Activated naive CD8-positive, alpha-beta T cell (primary cell): Measurements from ENCODE around the gene SPPL2B.

Source experiments
- H3K27ac Mint-ChIP-seq: one replicate; pipeline ENCODE4 v1.8.0; 2021; ENCODE audit warnings: mixed read lengths
- H3K27me3 Mint-ChIP-seq: one replicate; pipeline ENCODE4 v1.8.0; 2021; ENCODE audit warnings: mixed read lengths
- H3K36me3 Mint-ChIP-seq: one replicate; pipeline ENCODE4 v1.8.0; 2021; ENCODE audit warnings: mixed read lengths
- H3K4me1 Mint-ChIP-seq: one replicate; pipeline ENCODE4 v1.8.0; 2021; ENCODE audit warnings: low read depth, mixed read lengths
- H3K4me3 Mint-ChIP-seq: one replicate; pipeline ENCODE4 v1.8.0; 2021; ENCODE audit warnings: mild to moderate bottlenecking, mixed read lengths
- H3K9me3 Mint-ChIP-seq: one replicate; pipeline ENCODE4 v1.8.0; 2021; ENCODE audit warnings: low read depth, mixed read lengths

SPPL2B gene

DNA sequence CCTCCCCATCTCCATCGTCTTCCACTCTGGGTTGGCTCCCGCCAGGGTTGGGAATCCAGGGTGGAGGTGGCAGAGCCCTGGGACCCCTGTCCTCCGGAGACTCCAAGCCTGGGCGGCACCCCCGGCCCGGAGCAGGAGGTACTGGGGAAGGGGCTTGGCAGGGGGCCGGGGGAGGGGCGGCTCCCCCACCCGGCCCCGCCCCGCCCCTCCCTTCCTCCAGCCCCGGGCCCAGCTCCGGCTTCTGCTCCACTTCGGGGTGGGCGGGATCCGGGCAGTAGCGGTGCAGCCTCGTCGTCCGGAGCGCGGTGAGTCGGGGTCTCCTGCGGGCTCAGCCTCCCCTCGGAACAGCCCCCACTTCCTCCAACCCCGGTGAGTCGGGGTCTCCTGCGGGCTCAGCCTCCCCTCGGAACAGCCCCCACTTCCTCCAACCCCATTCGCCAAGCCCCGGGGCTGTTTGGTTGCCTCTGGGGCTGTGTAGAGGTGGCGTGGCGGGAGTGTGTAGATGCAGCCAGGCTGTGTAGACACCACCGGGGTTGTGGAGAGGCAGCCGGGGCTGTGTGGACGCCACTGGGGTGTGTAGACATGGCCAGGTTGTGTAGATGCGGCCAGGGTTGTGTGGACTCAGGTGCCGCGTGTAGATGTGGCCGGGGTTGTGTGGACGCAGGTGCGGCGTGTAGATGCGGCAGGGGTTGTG is 31.7 kb downstream of the SPPL2B start, which contains the start of gene TMPRSS9:
TSS of gene TMPRSS9 (plus strand) at position 274 of the 694 bp plus-strand sequence. CDS start 29,521 bp downstream, outside the sequence.
- H3K4me1 Mint-ChIP-seq = peaks cover 5% of the 10 kb centered on the region
- no peak within 1 kb of the TSS for H3K27ac Mint-ChIP-seq
- H3K27me3 Mint-ChIP-seq = peaks cover 7% of the 10 kb centered on the region
- no peaks in the 10 kb centered on the region for H3K36me3 Mint-ChIP-seq
- H3K9me3 Mint-ChIP-seq = no peaks in the 10 kb centered on the region
- H3K4me3 Mint-ChIP-seq = no peak within 1 kb of the TSS

DNA sequence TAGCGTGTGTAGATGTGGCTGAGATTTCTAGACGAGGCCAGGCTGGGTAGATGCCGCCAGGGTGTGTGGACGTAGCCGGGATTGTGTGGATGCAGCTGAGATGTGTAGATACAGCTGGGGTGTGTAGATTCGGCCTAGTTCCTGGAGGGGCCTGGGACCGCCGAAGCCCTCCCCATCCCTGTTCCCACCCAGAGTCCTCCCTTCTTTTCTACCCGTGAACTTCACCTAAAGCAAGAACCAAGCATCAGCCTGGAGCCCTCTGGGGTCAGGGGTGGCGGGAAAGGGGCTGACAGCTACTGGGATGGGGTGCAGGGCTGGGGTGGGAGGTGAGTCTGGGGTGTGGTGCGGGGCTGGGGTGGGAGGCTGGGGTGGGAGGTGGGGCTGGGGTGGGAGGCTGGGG is 32.3 kb downstream of the SPPL2B start:
- no peak overlapping the region for H3K4me3 Mint-ChIP-seq
- H3K9me3 Mint-ChIP-seq = no peaks in the 10 kb centered on the region
- no peaks in the 10 kb centered on the region for H3K36me3 Mint-ChIP-seq
- peaks cover 9% of the 10 kb centered on the region for H3K27me3 Mint-ChIP-seq
- H3K4me1 Mint-ChIP-seq = peaks cover 5% of the 10 kb centered on the region
- no peak overlapping the region for H3K27ac Mint-ChIP-seq

DNA sequence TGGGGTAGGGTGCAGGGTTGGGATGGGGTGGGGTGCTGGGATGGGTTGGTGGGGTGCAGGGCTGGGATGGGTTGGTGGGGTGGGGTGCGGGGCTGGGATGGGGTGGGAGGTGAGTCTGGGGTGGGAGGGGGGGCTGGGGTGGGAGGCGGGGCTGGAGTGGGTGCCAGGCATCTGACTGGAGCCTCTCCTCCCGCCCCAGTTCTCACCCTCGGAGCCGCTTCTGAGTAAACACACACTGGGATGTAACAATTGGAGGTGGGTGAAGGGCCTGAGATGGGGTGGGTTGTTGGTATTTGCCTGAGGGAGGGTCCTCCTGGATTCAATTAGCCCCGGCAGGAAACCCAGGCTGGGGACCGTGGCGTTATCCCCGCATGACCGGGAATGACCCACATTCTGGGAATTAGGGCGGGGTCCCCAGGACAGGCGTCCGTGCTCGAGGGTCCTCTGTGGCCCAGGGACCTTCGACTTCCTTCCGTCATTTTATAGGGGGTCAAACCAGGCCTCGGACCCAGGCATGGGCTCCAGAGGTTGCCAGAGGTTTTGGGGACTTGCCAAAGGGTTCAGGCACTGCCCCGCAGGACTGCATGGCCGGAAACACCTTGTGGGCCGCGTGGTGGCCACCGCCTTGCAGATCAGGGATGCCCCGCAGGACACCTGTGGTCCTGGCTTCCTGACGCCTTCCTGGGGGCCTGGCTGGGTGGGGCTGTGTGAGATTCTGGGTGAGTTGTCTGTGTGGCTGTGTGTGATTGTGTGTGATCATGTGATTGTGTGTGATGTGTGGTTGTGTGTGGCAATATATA is 33.0 kb downstream of the SPPL2B start:
- Mint-ChIP-seq H3K4me3 (no peak overlapping the region), H3K4me1 (peaks cover 5% of the 10 kb centered on the region), H3K9me3 (no peaks in the 10 kb centered on the region), H3K36me3 (no peaks in the 10 kb centered on the region), H3K27me3 (peaks cover 9% of the 10 kb centered on the region), H3K27ac (no peak overlapping the region)

DNA sequence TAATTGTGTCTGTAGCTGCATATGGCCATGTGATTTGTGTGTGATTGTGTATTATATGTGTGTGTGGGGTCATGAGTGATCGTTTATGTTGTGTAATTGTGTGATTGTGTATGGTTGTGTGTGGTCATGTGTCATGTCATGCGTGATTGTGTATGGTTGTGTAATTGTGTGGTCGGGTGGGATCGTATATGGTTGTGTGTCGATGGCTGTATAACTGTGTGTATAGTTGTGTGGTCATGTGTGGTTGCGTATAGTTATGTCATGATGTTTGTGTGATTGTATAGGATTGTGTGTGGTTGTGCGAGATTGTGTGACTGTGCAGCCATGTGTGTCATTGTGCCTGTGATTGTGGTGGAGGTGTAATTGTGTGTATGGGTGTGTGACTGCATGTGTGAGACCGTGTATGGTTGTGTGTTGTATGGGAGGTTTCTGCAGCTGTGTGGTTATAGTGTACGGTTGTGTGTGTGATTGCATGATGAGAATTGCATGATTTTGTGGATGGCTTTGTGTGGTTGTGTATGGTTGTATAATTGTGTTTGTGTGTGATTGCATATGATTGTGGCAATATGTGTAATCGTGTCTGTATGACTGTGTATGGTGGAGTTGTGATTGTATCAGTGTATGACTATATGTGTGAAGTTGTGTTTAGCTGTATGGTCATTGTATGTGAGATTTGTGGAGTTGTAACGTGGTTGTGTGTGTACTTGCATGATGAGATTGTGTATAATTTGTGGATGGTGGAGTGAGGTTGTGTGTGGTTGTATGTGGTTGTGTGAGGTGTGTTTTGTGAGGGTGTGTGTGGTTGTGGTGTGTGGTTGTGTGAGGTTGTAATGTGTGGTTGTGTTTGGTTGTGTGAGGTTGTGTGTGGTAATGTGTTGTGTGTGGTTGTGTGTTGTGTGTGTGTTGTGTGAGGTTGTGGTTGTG is 33.8 kb downstream of the SPPL2B start:
- Mint-ChIP-seq H3K9me3 (no peaks in the 10 kb centered on the region), H3K4me3 (no peak overlapping the region), H3K4me1 (peaks cover 5% of the 10 kb centered on the region), H3K27ac (no peak overlapping the region), H3K27me3 (peaks cover 9% of the 10 kb centered on the region), H3K36me3 (no peaks in the 10 kb centered on the region)

DNA sequence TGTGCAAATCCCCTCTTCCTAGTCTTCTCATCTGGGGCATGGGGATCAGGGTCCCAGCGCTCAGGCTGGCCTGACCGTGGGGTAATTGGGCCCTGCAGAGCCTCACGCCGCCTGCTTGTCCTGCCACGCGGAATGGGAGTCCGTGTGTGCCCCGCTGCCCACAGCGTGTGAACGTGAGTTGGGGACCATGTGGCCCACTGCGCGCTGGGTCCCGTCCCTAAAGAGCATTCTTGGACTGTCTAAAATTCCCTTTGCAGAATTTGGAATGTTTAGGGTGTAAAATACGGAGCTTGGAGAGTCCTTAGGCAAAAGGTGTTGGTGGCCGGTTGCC is 34.5 kb downstream of the SPPL2B start:
- peaks cover 9% of the 10 kb centered on the region for H3K27me3 Mint-ChIP-seq
- no peaks in the 10 kb centered on the region for H3K36me3 Mint-ChIP-seq
- H3K27ac Mint-ChIP-seq = no peak overlapping the region
- no peaks in the 10 kb centered on the region for H3K9me3 Mint-ChIP-seq
- no peak overlapping the region for H3K4me3 Mint-ChIP-seq
- H3K4me1 Mint-ChIP-seq = peaks cover 5% of the 10 kb centered on the region

DNA sequence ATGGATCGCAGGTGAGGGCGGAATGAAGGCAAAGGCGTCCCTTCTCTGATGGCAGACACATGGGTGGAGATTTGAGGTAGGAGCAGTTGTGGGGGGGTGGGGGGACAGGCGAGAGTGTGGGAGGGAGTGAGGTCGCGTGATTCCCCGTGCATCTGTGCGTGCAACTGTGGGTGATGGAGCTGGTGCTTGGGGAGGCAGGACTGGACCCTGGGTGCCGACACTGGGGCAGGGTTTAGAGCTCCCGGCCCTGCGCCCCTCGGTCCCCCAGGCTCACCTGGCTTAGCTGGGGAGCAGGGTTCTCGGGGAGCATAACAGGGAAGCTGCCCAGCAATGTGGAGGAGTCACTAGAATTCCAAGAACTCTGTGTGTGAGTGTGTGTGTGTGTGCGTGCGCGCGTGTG is 34.9 kb downstream of the SPPL2B start:
- H3K4me3 Mint-ChIP-seq = no peak overlapping the region
- H3K36me3 Mint-ChIP-seq = no peaks in the 10 kb centered on the region
- no peak overlapping the region for H3K27ac Mint-ChIP-seq
- H3K4me1 Mint-ChIP-seq = peaks cover 5% of the 10 kb centered on the region
- H3K9me3 Mint-ChIP-seq = no peaks in the 10 kb centered on the region
- H3K27me3 Mint-ChIP-seq = peaks cover 12% of the 10 kb centered on the region

DNA sequence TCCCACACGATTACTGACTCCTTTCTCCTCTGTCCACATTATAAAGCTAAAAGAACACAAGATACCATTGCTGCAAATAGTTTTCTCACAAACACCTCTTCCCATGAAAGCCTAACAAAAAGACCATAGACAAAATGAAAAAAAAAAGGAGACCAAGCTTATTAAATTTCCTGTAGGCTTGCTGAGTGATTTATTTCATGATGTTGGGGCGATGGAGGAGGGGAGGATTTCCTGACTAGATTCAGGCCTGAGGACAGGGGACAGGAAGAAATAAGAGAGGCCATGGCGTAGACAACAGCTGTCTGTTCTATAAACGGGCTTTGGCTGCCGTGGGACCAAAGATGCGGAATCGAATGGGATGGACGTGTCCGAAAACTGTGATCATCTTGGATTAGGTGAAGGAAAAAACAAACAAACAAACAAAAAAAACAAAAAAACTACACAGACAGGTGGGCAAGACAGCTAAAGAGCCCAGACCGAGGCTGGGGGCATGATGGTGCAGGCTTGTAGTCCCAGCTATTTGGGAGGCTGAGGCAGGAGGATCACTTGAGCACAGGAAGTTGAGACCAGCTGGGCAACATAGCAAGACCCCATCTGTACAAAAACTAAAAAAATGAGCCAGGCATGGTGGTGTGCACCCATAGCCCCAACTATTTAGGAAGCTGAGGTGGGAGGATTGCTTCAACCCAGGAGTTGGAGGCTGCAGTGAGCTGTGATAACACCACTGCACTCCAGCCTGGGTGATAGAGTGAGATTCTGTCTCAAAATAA is 36.9 kb downstream of the SPPL2B start:
- peaks cover 4% of the 10 kb centered on the region for H3K4me1 Mint-ChIP-seq
- no peaks in the 10 kb centered on the region for H3K9me3 Mint-ChIP-seq
- H3K36me3 Mint-ChIP-seq = no peaks in the 10 kb centered on the region
- H3K27ac Mint-ChIP-seq = no peak overlapping the region
- H3K4me3 Mint-ChIP-seq = no peak overlapping the region
- peaks cover 11% of the 10 kb centered on the region for H3K27me3 Mint-ChIP-seq

DNA sequence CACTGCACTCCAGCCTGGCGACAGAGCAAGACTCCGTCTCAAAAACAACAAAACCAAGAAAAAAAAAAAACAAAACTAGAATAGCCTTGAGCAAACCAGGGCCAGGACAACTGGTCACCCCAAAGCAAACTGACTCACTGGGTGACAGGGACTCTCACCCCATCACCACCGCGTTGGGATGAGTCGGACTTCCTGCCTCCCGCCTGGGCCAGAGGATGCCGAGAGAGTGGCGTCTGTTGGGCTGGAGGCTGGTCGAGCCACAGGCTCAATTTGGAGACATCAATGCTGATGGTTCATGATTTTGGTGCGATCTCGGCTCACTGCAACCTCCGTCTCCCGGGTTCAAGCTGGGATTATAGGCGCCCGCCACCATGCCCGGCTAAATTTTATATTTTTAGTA is 43.2 kb downstream of the SPPL2B start:
- no peaks in the 10 kb centered on the region for H3K9me3 Mint-ChIP-seq

DNA sequence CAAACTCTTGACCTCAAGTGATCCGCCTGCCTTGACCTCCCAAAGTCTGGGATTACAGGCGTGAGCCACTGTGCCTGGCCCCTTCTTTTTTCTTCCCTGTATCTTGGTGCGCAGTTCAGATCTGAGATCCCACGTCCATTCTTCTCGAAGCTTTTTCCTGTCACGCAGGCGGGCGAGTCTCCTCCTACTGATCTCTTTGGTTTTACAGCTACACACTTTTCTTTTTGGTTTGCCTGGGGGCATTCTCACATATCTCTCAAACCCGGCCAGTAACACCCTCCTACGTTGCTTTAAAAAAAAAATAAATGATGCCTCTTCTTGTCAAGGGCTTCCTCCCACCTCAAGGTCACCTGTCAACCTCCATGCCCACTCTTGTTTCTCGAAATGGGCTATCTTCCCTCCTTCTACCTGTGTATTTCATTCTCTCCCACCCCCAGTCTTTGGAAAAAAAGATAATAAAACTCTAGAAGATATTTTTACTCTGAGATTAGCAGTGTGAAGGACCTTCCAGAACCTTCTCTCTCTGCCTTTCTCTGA is 43.7 kb downstream of the SPPL2B start:
- Mint-ChIP-seq H3K4me3 (no peak overlapping the region), H3K9me3 (no peaks in the 10 kb centered on the region), H3K27ac (no peak overlapping the region)

More for the DNA sequence above, 43.2 kb downstream of the SPPL2B start:
- H3K4me3 Mint-ChIP-seq = no peak overlapping the region
- peaks cover 2% of the 10 kb centered on the region for H3K27me3 Mint-ChIP-seq
- no peaks in the 10 kb centered on the region for H3K36me3 Mint-ChIP-seq
- H3K4me1 Mint-ChIP-seq = no peaks in the 10 kb centered on the region
- no peak overlapping the region for H3K27ac Mint-ChIP-seq

DNA sequence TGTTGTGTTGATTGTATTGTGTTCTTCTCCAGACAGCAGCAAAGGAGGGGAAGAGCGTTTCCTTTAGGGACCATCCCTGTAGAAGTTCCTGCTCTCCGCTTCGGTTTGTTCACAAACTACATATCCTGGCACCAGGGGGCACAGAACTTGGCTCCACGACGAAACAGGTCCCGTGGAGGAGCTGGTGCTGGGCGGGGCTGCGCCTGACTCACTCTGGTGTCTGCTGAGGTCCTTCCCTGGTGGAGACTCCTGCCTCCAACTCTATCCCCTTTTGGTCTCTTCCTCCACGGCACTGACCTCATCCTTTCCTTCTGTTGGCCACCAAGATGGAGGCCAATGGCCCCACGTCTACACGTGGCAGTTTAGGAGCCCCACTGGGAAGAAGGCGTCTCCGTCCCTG is 46.3 kb downstream of the SPPL2B start:
- Mint-ChIP-seq H3K4me3 (no peak overlapping the region), H3K27me3 (peaks cover 1% of the 10 kb centered on the region), H3K9me3 (no peaks in the 10 kb centered on the region), H3K27ac (no peak overlapping the region), H3K4me1 (no peaks in the 10 kb centered on the region), H3K36me3 (peaks cover 2% of the 10 kb centered on the region)

More for the DNA sequence above, 43.7 kb downstream of the SPPL2B start:
- Mint-ChIP-seq H3K27me3 (peaks cover 2% of the 10 kb centered on the region), H3K36me3 (no peaks in the 10 kb centered on the region), H3K4me1 (no peaks in the 10 kb centered on the region)

DNA sequence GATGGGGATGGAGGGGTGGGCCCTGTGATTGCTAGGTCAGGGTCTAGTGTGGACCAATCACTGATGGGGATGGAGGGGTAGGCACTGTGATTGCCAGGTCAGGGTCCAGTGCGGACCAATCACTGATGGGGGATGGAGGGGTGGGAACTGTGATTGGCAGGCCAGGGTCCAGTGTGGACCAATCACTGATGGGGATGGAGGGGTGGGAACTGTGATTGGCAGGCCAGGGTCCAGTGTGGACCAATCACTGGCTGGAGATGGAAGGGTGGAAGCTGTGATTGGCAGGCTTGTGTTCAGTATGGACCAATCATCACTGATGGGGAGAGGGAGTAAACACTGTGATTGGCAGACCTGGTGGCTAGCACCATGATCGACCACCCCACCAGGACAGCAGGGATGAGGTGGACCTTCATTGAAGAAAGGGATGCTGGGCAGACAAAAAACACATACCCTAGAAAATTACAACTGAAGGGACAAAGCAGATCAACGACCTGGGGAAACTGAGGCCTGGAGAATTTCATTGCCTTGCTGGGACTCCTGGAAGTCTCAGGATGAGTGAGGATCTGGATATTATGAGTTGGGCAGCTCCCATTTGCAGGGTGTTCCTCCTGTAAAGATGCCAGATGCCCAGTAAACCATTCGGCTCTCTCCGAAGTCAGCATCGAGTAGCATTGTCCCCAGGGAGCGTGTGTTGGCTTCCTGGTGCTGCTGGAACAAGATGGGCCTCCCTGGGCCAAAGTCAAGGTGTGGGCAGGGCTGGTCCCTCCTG is 47.1 kb downstream of the SPPL2B start:
- H3K36me3 Mint-ChIP-seq = peaks cover 2% of the 10 kb centered on the region
- peaks cover 1% of the 10 kb centered on the region for H3K27me3 Mint-ChIP-seq
- H3K4me3 Mint-ChIP-seq = no peak overlapping the region
- no peaks in the 10 kb centered on the region for H3K9me3 Mint-ChIP-seq
- no peaks in the 10 kb centered on the region for H3K4me1 Mint-ChIP-seq
- no peak overlapping the region for H3K27ac Mint-ChIP-seq

DNA sequence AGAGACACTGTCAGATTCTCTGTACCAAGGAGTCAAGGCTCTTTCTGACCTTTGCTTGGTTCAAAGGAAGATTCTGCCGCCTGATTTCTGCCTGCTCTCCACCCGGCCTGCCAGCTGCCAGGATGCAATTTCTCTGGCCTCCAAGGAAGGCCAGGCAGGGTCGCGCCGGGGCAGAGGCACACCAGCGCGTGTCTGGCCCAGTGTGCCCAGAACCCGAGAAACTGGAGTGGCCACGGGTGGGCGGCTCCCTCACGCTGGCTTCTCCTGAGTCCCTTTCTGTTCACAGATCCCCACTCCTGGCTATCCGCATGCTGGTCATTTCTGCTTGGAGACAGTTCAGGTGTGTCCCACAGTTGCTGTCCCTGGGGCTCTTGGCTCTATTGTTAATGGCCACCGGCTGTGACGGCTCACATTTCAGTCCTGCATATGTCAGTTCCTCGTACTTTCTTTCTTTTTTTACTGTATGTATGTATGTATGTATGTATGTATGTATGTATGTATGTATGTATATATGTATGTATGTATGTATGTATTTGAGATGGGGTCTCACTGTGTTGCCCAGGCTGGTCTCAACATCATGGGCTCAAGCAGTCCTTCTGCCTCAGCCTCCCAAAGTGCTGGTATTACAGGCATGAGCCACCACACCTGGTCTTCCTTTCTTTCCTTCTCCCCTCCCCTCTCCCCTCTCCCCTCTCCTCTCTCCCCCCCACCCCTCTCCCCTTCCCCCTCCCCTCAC is 48.5 kb downstream of the SPPL2B start:
- no peak overlapping the region for H3K4me3 Mint-ChIP-seq
- no peak overlapping the region for H3K27ac Mint-ChIP-seq
- H3K27me3 Mint-ChIP-seq = peaks cover 4% of the 10 kb centered on the region
- no peaks in the 10 kb centered on the region for H3K4me1 Mint-ChIP-seq
- peaks cover 2% of the 10 kb centered on the region for H3K36me3 Mint-ChIP-seq
- no peaks in the 10 kb centered on the region for H3K9me3 Mint-ChIP-seq

DNA sequence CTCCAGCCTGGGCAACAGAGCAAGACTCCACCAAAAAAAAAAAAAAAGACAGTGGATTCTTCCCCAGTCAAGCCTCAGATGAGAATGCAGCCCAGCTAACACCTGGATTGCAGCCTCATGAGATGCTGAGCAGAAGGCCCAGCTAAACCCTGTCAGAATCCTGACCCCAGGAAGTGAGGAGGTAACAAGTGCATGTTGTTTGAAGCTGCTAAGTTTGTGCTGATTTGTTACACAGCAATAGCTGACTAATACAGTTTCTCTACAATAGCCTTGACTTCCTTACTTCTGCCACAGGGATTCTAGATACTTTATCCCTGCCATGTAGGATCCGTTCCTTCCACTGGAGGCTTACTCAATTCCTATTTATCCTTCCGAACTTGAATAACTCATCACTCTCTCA is 52.1 kb downstream of the SPPL2B start:
- no peak overlapping the region for H3K4me3 Mint-ChIP-seq
- H3K4me1 Mint-ChIP-seq = no peaks in the 10 kb centered on the region
- peaks cover 2% of the 10 kb centered on the region for H3K36me3 Mint-ChIP-seq
- peaks cover 6% of the 10 kb centered on the region for H3K27me3 Mint-ChIP-seq
- H3K27ac Mint-ChIP-seq = no peak overlapping the region
- no peaks in the 10 kb centered on the region for H3K9me3 Mint-ChIP-seq
